Medulla oblongata (tissue), 1 donor: Measurements from ENCODE around the gene C11orf58.

ENCODE experiments used
- DNase-seq: peaks from one replicate; pipeline ENCODE4 v3.0.0-alpha.2; 2015; ENCODE audit errors: extremely low spot score

The C11orf58 gene

GRCh38 chr11:16767957-16768356 is 29.5 kb downstream of the C11orf58 start:
- no peak for DNase-seq

GRCh38 chr11:16769386-16769785 is 30.9 kb downstream of the C11orf58 start:
- DNase-seq: no peak

GRCh38 chr11:16770016-16770415 is 31.6 kb downstream of the C11orf58 start:
- no peak for DNase-seq

- DNase-seq: no peak
Observed at GRCh38 chr11:16771350-16772140, 33.1 kb downstream of the C11orf58 start.

- DNase-seq: no peak
Observed at GRCh38 chr11:16772141-16772512, 33.7 kb downstream of the C11orf58 start.

GRCh38 chr11:16773981-16774935 is 35.8 kb downstream of the C11orf58 start:
- no peak for DNase-seq

GRCh38 chr11:16774936-16775613 is 36.6 kb downstream of the C11orf58 start:
- no peak for DNase-seq

GRCh38 chr11:16775614-16776283 is 37.3 kb downstream of the C11orf58 start:
- DNase-seq: no peak

GRCh38 chr11:16776711-16777612 is 38.5 kb downstream of the C11orf58 start:
- no peak for DNase-seq

GRCh38 chr11:16777613-16777975 is 39.1 kb downstream of the C11orf58 start:
- DNase-seq: no peak

GRCh38 chr11:16778286-16778685 is 39.8 kb downstream of the C11orf58 start:
- no peak for DNase-seq

- no peak for DNase-seq
Observed at GRCh38 chr11:16778876-16779275, 40.4 kb downstream of the C11orf58 start.

GRCh38 chr11:16779436-16779835 is 41.0 kb downstream of the C11orf58 start:
- no peak for DNase-seq

GRCh38 chr11:16780146-16780545 is 41.7 kb downstream of the C11orf58 start:
- peak; percentile 31 for DNase-seq

GRCh38 chr11:16780698-16781550 is 42.5 kb downstream of the C11orf58 start:
- DNase-seq: no peak

- no peak for DNase-seq
Observed at GRCh38 chr11:16781936-16782919, 43.8 kb downstream of the C11orf58 start.

GRCh38 chr11:16783321-16783801 is 44.9 kb downstream of the C11orf58 start:
- DNase-seq: no peak

- no peak for DNase-seq
Observed at GRCh38 chr11:16784097-16784496, 45.6 kb downstream of the C11orf58 start.
